GM19240 (cell line): ENCODE data around the gene PDYN.

Experiments used
- DNase-seq: peaks from one replicate; pipeline ENCODE4 v3.0.0; 2011; ENCODE audit warnings: low spot score; ENCODE audit not compliant: insufficient read length

PDYN gene

GRCh38 chr20:1952737-1953530 lies 40.9 kb downstream of the PDYN start:
- DNase-seq: no peak

- DNase-seq: no peak
Observed at GRCh38 chr20:1951436-1952115, 42.3 kb downstream of the PDYN start.

- DNase-seq: no peak
Observed at GRCh38 chr20:1950836-1951235, 43.0 kb downstream of the PDYN start.

- DNase-seq: no peak
Observed at GRCh38 chr20:1949347-1950100, 44.3 kb downstream of the PDYN start.

- DNase-seq: no peak
Observed at GRCh38 chr20:1947535-1947846, 46.4 kb downstream of the PDYN start.

GRCh38 chr20:1946762-1947534 lies 46.9 kb downstream of the PDYN start:
- no peak for DNase-seq

GRCh38 chr20:1946442-1946761 lies 47.5 kb downstream of the PDYN start:
- no peak for DNase-seq

- DNase-seq: no peak
Observed at GRCh38 chr20:1945660-1946059, 48.2 kb downstream of the PDYN start.

- no peak for DNase-seq
Observed at GRCh38 chr20:1945134-1945618, 48.7 kb downstream of the PDYN start.

GRCh38 chr20:1944345-1945091 lies 49.3 kb downstream of the PDYN start:
- DNase-seq: no peak

- no peak for DNase-seq
Observed at GRCh38 chr20:1943275-1944002, 50.4 kb downstream of the PDYN start.

GRCh38 chr20:1942486-1943274 lies 51.2 kb downstream of the PDYN start:
- DNase-seq: no peak

- no peak for DNase-seq
Observed at GRCh38 chr20:1942061-1942460, 51.8 kb downstream of the PDYN start.

GRCh38 chr20:1941226-1941625 lies 52.6 kb downstream of the PDYN start:
- DNase-seq: no peak

- no peak for DNase-seq
Observed at GRCh38 chr20:1940581-1940980, 53.3 kb downstream of the PDYN start.

- no peak for DNase-seq
Observed at GRCh38 chr20:1939270-1939595, 54.6 kb downstream of the PDYN start.

- no peak for DNase-seq
Observed at GRCh38 chr20:1938464-1939269, 55.2 kb downstream of the PDYN start.

GRCh38 chr20:1937316-1937976 lies 56.4 kb downstream of the PDYN start:
- no peak for DNase-seq
